Left hindlimb (tissue), 1 donor: ENCODE results near the gene BAIAP2.
A peak's percentile ranks its signal among the peaks of the same experiment; 100 is the strongest.

Source experiments
- DNase-seq: peaks from one replicate; pipeline ENCODE4 v3.0.0-alpha.2; 2018

The BAIAP2 gene

GRCh38 chr17:81037798-81038733 lies 3.1 kb downstream of the BAIAP2 start:
- no peak for DNase-seq

- DNase-seq: no peak
Observed at GRCh38 chr17:81039096-81039495, 4.1 kb downstream of the BAIAP2 start.

- DNase-seq: no peak
Observed at GRCh38 chr17:81039854-81040758, 5.2 kb downstream of the BAIAP2 start.

GRCh38 chr17:81040791-81041337 lies 5.9 kb downstream of the BAIAP2 start:
- no peak for DNase-seq

GRCh38 chr17:81042606-81043005 lies 7.7 kb downstream of the BAIAP2 start:
- no peak for DNase-seq

- DNase-seq: no peak
Observed at GRCh38 chr17:81043319-81043724, 8.4 kb downstream of the BAIAP2 start.

- no peak for DNase-seq
Observed at GRCh38 chr17:81043725-81044427, 8.9 kb downstream of the BAIAP2 start.

GRCh38 chr17:81044428-81044763 lies 9.4 kb downstream of the BAIAP2 start:
- DNase-seq: no peak

- peak; percentile 86 for DNase-seq
Observed at GRCh38 chr17:81044764-81045589, 10.0 kb downstream of the BAIAP2 start.

GRCh38 chr17:81045590-81046095 lies 10.7 kb downstream of the BAIAP2 start:
- no peak for DNase-seq

- no peak for DNase-seq
Observed at GRCh38 chr17:81046132-81046769, 11.3 kb downstream of the BAIAP2 start.

GRCh38 chr17:81046770-81047359 lies 11.9 kb downstream of the BAIAP2 start:
- DNase-seq: no peak

- DNase-seq: no peak
Observed at GRCh38 chr17:81048827-81049371, 13.9 kb downstream of the BAIAP2 start.

GRCh38 chr17:81049372-81049911 lies 14.5 kb downstream of the BAIAP2 start:
- DNase-seq: no peak

GRCh38 chr17:81049973-81050551 lies 15.1 kb downstream of the BAIAP2 start:
- no peak for DNase-seq

GRCh38 chr17:81050645-81051625 lies 16.0 kb downstream of the BAIAP2 start:
- DNase-seq: no peak

- DNase-seq: no peak
Observed at GRCh38 chr17:81052199-81052997, 17.4 kb downstream of the BAIAP2 start.
